Subcutaneous preadipocyte (primary cell): ENCODE measurements around the gene TRIM69. TPM values are rescaled to one million over a fixed set of nuclear protein-coding genes. Genes with fewer than 3 reads are reported as not detected.

ENCODE experiments used
- small RNA-seq: library from RNA; depleted of rRNA; stranded (forward); fragments of <200 nt; gene quantifications from one replicate; pipeline ENCODE3, GENCODE V24; 2012
- total RNA-seq: library from RNA; depleted of rRNA; stranded (reverse); fragments of >200 nt; gene quantifications from 2 replicates; pipeline ENCODE4 v1.2.3, GENCODE V29; 2012

Gene TRIM69
- 12.1 and 13.6 TPM in 2 replicates for total RNA-seq

GRCh38 chr15:44736181-44736765, at the start of gene TRIM69:
Gene TRIM69, plus strand, starts transcription at chr15:44736528. Its CDS starts 177 bp downstream, at chr15:44736705.

GRCh38 chr15:44711096-44711742, 25.1 kb upstream of the TRIM69 start, which contains the start of the genes B2M and PATL2:
Gene B2M, plus strand, starts transcription at chr15:44711517. Its CDS starts 30 bp downstream, at chr15:44711547.
Gene PATL2, minus strand, starts transcription at chr15:44711323. Its CDS starts 34,833 bp downstream, at chr15:44676490.

Small RNA genes lying within 50 kb of the gene (small RNA-seq; reads per million reads assigned to genes)
- not detected for gene RF00019

Other genes starting within 250 kb of the TRIM69 start
- gene EIF3J, start 199.4 kb upstream of the TRIM69 start, total RNA-seq, result 28.3 and 36.4 TPM in 2 replicates
- 77.5 and 89.9 TPM in 2 replicates for gene SPG11, start 72.9 kb upstream of the TRIM69 start, total RNA-seq
- 0.98 and 1.1 TPM in 2 replicates for gene PATL2, start 25.2 kb upstream of the TRIM69 start, total RNA-seq
- gene B2M, start 25.0 kb upstream of the TRIM69 start, total RNA-seq, result 796 and 1,856 TPM in 2 replicates
- gene TERB2, start 220.2 kb downstream of the TRIM69 start, total RNA-seq, result not detected in 2 replicates